ENCODE measurements around the gene BTBD2. TPM values are rescaled to one million over a fixed set of nuclear protein-coding genes. Genes with fewer than 3 reads are reported as not detected.

BTBD2 gene
- total RNA-seq, 1 donor from 2014 or later, result 62.0 TPM

- H3K36me3 ChIP-seq, result peaks cover 77% of the 10 kb centered on the region
- H3K4me3 ChIP-seq, result no peak overlapping the region
- ATAC-seq, result no peak
- intact Hi-C loops (cut with DNase I), result no loop called here
- DNase-seq, result no peak
- no peak for TF ChIP-seq CTCF (IDR thresholded peaks at IDR 0.05)
- H3K27ac ChIP-seq, result no peak overlapping the region
- H3K27me3 ChIP-seq (ENCODE audit: low read depth), result no peaks in the 10 kb centered on the region
- H3K9me3 ChIP-seq, result no peaks in the 10 kb centered on the region
- H3K4me1 ChIP-seq, result no peaks in the 10 kb centered on the region
These were observed 36.5 kb downstream of the BTBD2 start for GRCh38 chr19:1979017-1979416.

GRCh38 chr19:1978346-1978894 lies 37.1 kb downstream of the BTBD2 start:
- no peaks in the 10 kb centered on the region for H3K4me1 ChIP-seq
- DNase-seq (no peak), ATAC-seq (no peak)
- peaks cover 76% of the 10 kb centered on the region for H3K36me3 ChIP-seq
- H3K9me3 ChIP-seq, result no peaks in the 10 kb centered on the region
- H3K4me3 ChIP-seq, result no peak overlapping the region
- no peak for TF ChIP-seq CTCF (IDR thresholded peaks at IDR 0.05)
- intact Hi-C loops (cut with DNase I), result no loop called here
- H3K27me3 ChIP-seq (ENCODE audit: low read depth), result no peaks in the 10 kb centered on the region
- no peak overlapping the region for H3K27ac ChIP-seq

- Histone ChIP-seq H3K4me1 (no peaks in the 10 kb centered on the region), H3K9me3 (no peaks in the 10 kb centered on the region), H3K36me3 (peaks cover 69% of the 10 kb centered on the region), H3K27ac (no peak overlapping the region), H3K4me3 (no peak overlapping the region), H3K27me3 (ENCODE audit: low read depth) (no peaks in the 10 kb centered on the region)
- ATAC-seq, result no peak
- no peak for TF ChIP-seq CTCF (IDR thresholded peaks at IDR 0.05)
- intact Hi-C loops (cut with DNase I), result no loop called here
- DNase-seq, result no peak
These were observed 38.4 kb downstream of the BTBD2 start for GRCh38 chr19:1977120-1977519.

- Histone ChIP-seq H3K9me3 (no peaks in the 10 kb centered on the region), H3K27ac (no peak overlapping the region), H3K4me1 (no peaks in the 10 kb centered on the region), H3K36me3 (peaks cover 53% of the 10 kb centered on the region), H3K27me3 (ENCODE audit: low read depth) (no peaks in the 10 kb centered on the region), H3K4me3 (no peak overlapping the region)
- ATAC-seq (peak in 1 of 2 donors; percentile 5), DNase-seq (no peak)
- no peak for TF ChIP-seq CTCF (IDR thresholded peaks at IDR 0.05)
- intact Hi-C loops (cut with DNase I), result no loop called here
These were observed 40.4 kb downstream of the BTBD2 start for GRCh38 chr19:1975162-1975480.

GRCh38 chr19:1974381-1975161 lies 40.9 kb downstream of the BTBD2 start:
- no peaks in the 10 kb centered on the region for H3K4me1 ChIP-seq
- DNase-seq, result no peak
- no peak for ATAC-seq
- H3K27ac ChIP-seq, result no peak overlapping the region
- no peaks in the 10 kb centered on the region for H3K9me3 ChIP-seq
- peaks cover 53% of the 10 kb centered on the region for H3K36me3 ChIP-seq
- H3K4me3 ChIP-seq, result no peak overlapping the region
- intact Hi-C loops (cut with DNase I), result no loop called here
- no peaks in the 10 kb centered on the region for H3K27me3 ChIP-seq (ENCODE audit: low read depth)
- no peak for TF ChIP-seq CTCF (IDR thresholded peaks at IDR 0.05)
